CD14-positive monocyte (primary cell): ENCODE data around the gene CADM1. TPM values are rescaled to one million over a fixed set of nuclear protein-coding genes. Genes with fewer than 3 reads are reported as not detected.

Experiments
- DNase-seq, 3 donors: peaks; one replicate each; pipeline ENCODE4 v3.0.0-alpha.2; 2011 to 2022
- H2AFZ ChIP-seq: 2 replicates; pipeline ENCODE4 v1.6.0; 2012; ENCODE audit warnings: mild to moderate bottlenecking, low read depth, low read length, inconsistent platforms; ENCODE audit not compliant: insufficient read depth, poor library complexity, severe bottlenecking
- H3K27ac ChIP-seq, 2 donors: 1 replicate in 1 of 2; 2 replicates in 1 of 2; pipeline ENCODE4 v1.5.1; 2012 to 2013; ENCODE audit warnings: low read length in 2 of 2, control low read depth in 1 of 2, inconsistent platforms in 1 of 2, low read depth in 1 of 2, mild to moderate bottlenecking in 1 of 2
- H3K27me3 ChIP-seq, 2 donors: one replicate each; pipeline versions ENCODE4 v1.6.0 to v1.6.1; 2011 to 2013; ENCODE audit warnings: low read length in 2 of 2; ENCODE audit not compliant: control insufficient read depth in 2 of 2, insufficient read depth in 2 of 2
- H3K36me3 ChIP-seq, 2 donors: replicated peaks in 1 of 2; 1 replicate in 1 of 2; 2 replicates in 1 of 2; pipeline versions ENCODE4 v1.5.1 to v1.6.1; 2012 to 2013; ENCODE audit warnings: low read length in 2 of 2, control low read depth in 1 of 2, inconsistent platforms in 1 of 2, mild to moderate bottlenecking in 1 of 2; ENCODE audit not compliant: insufficient read depth in 2 of 2, control insufficient read depth in 1 of 2
- H3K4me1 ChIP-seq, 2 donors: 1 replicate in 1 of 2; 2 replicates in 1 of 2; pipeline versions ENCODE4 v1.5.1 to v1.6.1; 2012 to 2013; ENCODE audit warnings: low read length in 2 of 2, control low read depth in 1 of 2, inconsistent platforms in 1 of 2, mild to moderate bottlenecking in 1 of 2, moderate library complexity in 1 of 2; ENCODE audit not compliant: insufficient read depth in 2 of 2, control insufficient read depth in 1 of 2
- H3K4me2 ChIP-seq: replicated peaks from 2 replicates; pipeline ENCODE3; 2012; ENCODE audit warnings: low read length, moderate library complexity, mild to moderate bottlenecking; ENCODE audit not compliant: poor library complexity, severe bottlenecking; ENCODE audit errors: extremely low read depth
- H3K4me3 ChIP-seq, 3 experiments: fragments of 200-600 bp in 1 of 3; sonication (generic) in 1 of 3; replicated peaks in 1 of 3; 1 replicate in 2 of 3; 2 replicates in 1 of 3; pipeline ENCODE4 v1.5.1; 2011 to 2013; ENCODE audit warnings: low read length in 3 of 3, mild to moderate bottlenecking in 3 of 3, control low read depth in 2 of 3, low read depth in 2 of 3, inconsistent platforms in 1 of 3, moderate library complexity in 1 of 3
- H3K79me2 ChIP-seq: 2 replicates; pipeline ENCODE4 v1.6.0; 2012; ENCODE audit warnings: mild to moderate bottlenecking, control low read depth, inconsistent platforms, low read length, moderate library complexity; ENCODE audit not compliant: insufficient read depth
- H3K9ac ChIP-seq: 2 replicates; pipeline ENCODE4 v1.6.0; 2017; ENCODE audit warnings: low read length, mild to moderate bottlenecking; ENCODE audit not compliant: insufficient read depth, poor library complexity, severe bottlenecking
- H3K9me3 ChIP-seq, 2 donors: replicated peaks in 1 of 2; 1 replicate in 1 of 2; 2 replicates in 1 of 2; pipeline versions ENCODE4 v1.5.1 to v1.6.1; 2012 to 2013; ENCODE audit warnings: low read length in 2 of 2, control low read depth in 1 of 2; ENCODE audit not compliant: control insufficient read depth in 1 of 2, insufficient read depth in 1 of 2
- H4K20me1 ChIP-seq: 2 replicates; pipeline ENCODE4 v1.6.0; 2012; ENCODE audit warnings: mild to moderate bottlenecking, low read length, control low read depth, moderate library complexity; ENCODE audit not compliant: insufficient read depth
- H3K27ac Mint-ChIP-seq, 7 donors: one replicate each; pipeline ENCODE4 v1.8.0; 2020; ENCODE audit warnings: mild to moderate bottlenecking in 7 of 7, mixed read lengths in 7 of 7, moderate library complexity in 6 of 7, inconsistent platforms in 2 of 7
- H3K27me3 Mint-ChIP-seq, 3 donors: one replicate each; pipeline ENCODE4 v1.8.0; 2021 to 2022; ENCODE audit warnings: low read depth in 3 of 3, mild to moderate bottlenecking in 3 of 3, mixed read lengths in 3 of 3, moderate library complexity in 3 of 3, inconsistent platforms in 1 of 3
- H3K36me3 Mint-ChIP-seq, 2 donors: one replicate each; pipeline ENCODE4 v1.8.0; 2020; ENCODE audit warnings: mixed read lengths in 2 of 2, inconsistent platforms in 1 of 2, mild to moderate bottlenecking in 1 of 2
- H3K4me1 Mint-ChIP-seq: one replicate; pipeline ENCODE4 v1.8.0; 2020; ENCODE audit warnings: mild to moderate bottlenecking, mixed read lengths
- H3K4me3 Mint-ChIP-seq, 2 donors: one replicate each; pipeline ENCODE4 v1.8.0; 2020; ENCODE audit warnings: mild to moderate bottlenecking in 2 of 2, mixed read lengths in 2 of 2, moderate library complexity in 1 of 2
- H3K9me3 Mint-ChIP-seq, 7 donors: one replicate each; pipeline ENCODE4 v1.8.0; 2020 to 2022; ENCODE audit warnings: mixed read lengths in 7 of 7, mild to moderate bottlenecking in 6 of 7, moderate library complexity in 6 of 7, inconsistent platforms in 2 of 7
- CTCF ChIP-seq: fragments of 200-600 bp; IDR thresholded peaks from one replicate; pipeline ENCODE4 v1.8.0; 2022; ENCODE audit warnings: antibody characterized with exemption, mild to moderate bottlenecking
- WGBS: methylation state at CpG from one replicate; pipeline ENCODE4 v1.1.5; 2013; ENCODE audit warnings: missing lambda C conversion rate; ENCODE audit not compliant: insufficient coverage; 5-methylcytosine and 5-hydroxymethylcytosine counted together
- intact Hi-C, 2 donors: fragments of 100-400 bp; cut with micrococcal nuclease; formaldehyde crosslinking; loops; one replicate each; pipeline versions ENCODE4 v1.15.0 to v1.15.1; 2023
- polyA plus RNA-seq, 3 donors: library from polyadenylated mRNA; depleted of rRNA in 1 of 3; unstranded in 2 of 3; stranded (reverse) in 1 of 3; fragments of 300-500 nt in 2 of 3; fragments of >200 nt in 1 of 3; fragmentation: Illumina TruSeq in 2 of 3; gene quantifications; 1 replicate in 2 of 3; 2 replicates in 1 of 3; pipeline ENCODE4 v1.2.3, GENCODE V29; 2012 to 2021

CADM1 gene
- polyA plus RNA-seq, 3 donors, result not detected

GRCh38 chr11:115255006-115255762 is 249.0 kb downstream of the CADM1 start:
- no peak overlapping the region for H3K4me3 Mint-ChIP-seq

GRCh38 chr11:115251126-115251525 is 253.1 kb downstream of the CADM1 start:
- no peaks in the 10 kb centered on the region for H3K4me1 Mint-ChIP-seq
- peaks cover 0 to 1% (median 0%) of the 10 kb centered on the region in 3 donors for H3K27me3 Mint-ChIP-seq
- intact Hi-C loops, result no loop called here
- H3K27ac Mint-ChIP-seq, result no peak overlapping the region
- Histone ChIP-seq H3K4me2 (no peak overlapping the region), H3K4me3 (no peak overlapping the region), H2AFZ (no peak overlapping the region), H3K9me3 (no peaks in the 10 kb centered on the region), H3K27me3 (no peaks in the 10 kb centered on the region), H4K20me1 (no peaks in the 10 kb centered on the region), H3K9ac (no peak overlapping the region), H3K4me1 (no peaks in the 10 kb centered on the region), H3K27ac (no peak overlapping the region), H3K36me3 (no peaks in the 10 kb centered on the region), H3K79me2 (no peaks in the 10 kb centered on the region)
- WGBS, result 83% methylated on average over 3 of the region's 4 CpGs
- peaks cover 0 to 2% (median 0%) of the 10 kb centered on the region in 7 donors for H3K9me3 Mint-ChIP-seq
- no peak overlapping the region for H3K4me3 Mint-ChIP-seq
- H3K36me3 Mint-ChIP-seq, result no peaks in the 10 kb centered on the region
- no peak for DNase-seq
- TF ChIP-seq CTCF, result no peak

More at GRCh38 chr11:115255006-115255762, 249.0 kb downstream of the CADM1 start:
- intact Hi-C loops, result no loop called here
- Mint-ChIP-seq H3K27ac (no peak overlapping the region), H3K9me3 (peaks cover 0 to 1% (median 0%) of the 10 kb centered on the region in 7 donors), H3K36me3 (no peaks in the 10 kb centered on the region), H3K27me3 (peaks cover 0 to 1% (median 0%) of the 10 kb centered on the region in 3 donors), H3K4me1 (no peaks in the 10 kb centered on the region)
- Histone ChIP-seq H3K4me1 (no peaks in the 10 kb centered on the region), H4K20me1 (no peaks in the 10 kb centered on the region), H3K9me3 (no peaks in the 10 kb centered on the region), H3K4me2 (no peak overlapping the region), H3K79me2 (no peaks in the 10 kb centered on the region), H3K4me3 (no peak overlapping the region), H3K27me3 (no peaks in the 10 kb centered on the region), H3K9ac (no peak overlapping the region), H3K36me3 (no peaks in the 10 kb centered on the region), H3K27ac (no peak overlapping the region), H2AFZ (no peak overlapping the region)
- WGBS, result 46% methylated on average over 4 of the region's 9 CpGs
- DNase-seq, result no peak
- no peak for TF ChIP-seq CTCF
